VCaP (cell line): ENCODE data around the gene SLC25A47.

Experiments used
- H3K27ac ChIP-seq: fragments of 450-650 bp; 2 replicates; pipeline ENCODE4 v1.5.1; 2017
- CTCF ChIP-seq: fragments of 450-650 bp; conservative IDR thresholded peaks from 2 replicates; pipeline ENCODE4 v1.5.1; 2017; ENCODE audit warnings: mild to moderate bottlenecking, moderate library complexity

SLC25A47 gene

GRCh38 chr14:100321473-100322137 is 1.5 kb upstream of the SLC25A47 start:
- TF ChIP-seq CTCF: no peak
- H3K27ac ChIP-seq: no peak overlapping the region

GRCh38 chr14:100322138-100322957 is 791 bp upstream of the SLC25A47 start:
- no peak overlapping the region for H3K27ac ChIP-seq
- no peak for TF ChIP-seq CTCF

GRCh38 chr14:100323942-100324307 is 786 bp downstream of the SLC25A47 start:
- H3K27ac ChIP-seq: no peak overlapping the region
- TF ChIP-seq CTCF: no peak

- H3K27ac ChIP-seq: no peak overlapping the region
- TF ChIP-seq CTCF: no peak
These were observed 2.1 kb downstream of the SLC25A47 start for GRCh38 chr14:100325231-100325632.

- H3K27ac ChIP-seq: no peak overlapping the region
- no peak for TF ChIP-seq CTCF
These were observed 2.8 kb downstream of the SLC25A47 start for GRCh38 chr14:100325958-100326357.

- no peak overlapping the region for H3K27ac ChIP-seq
- TF ChIP-seq CTCF: no peak
These were observed 4.0 kb downstream of the SLC25A47 start for GRCh38 chr14:100327128-100327527.

GRCh38 chr14:100328495-100329163 is 5.5 kb downstream of the SLC25A47 start:
- TF ChIP-seq CTCF: no peak
- H3K27ac ChIP-seq: no peak overlapping the region
